ENCODE results near the gene NUDT17. TPM values are rescaled to one million over a fixed set of nuclear protein-coding genes. Genes with fewer than 3 reads are reported as not detected.

Gene NUDT17
- total and polyA plus RNA-seq, 2 of the 8 experiments (the other 6 are each of a cell fraction or from before 2014, with no cell fraction given): 2.7 to 4.1 TPM

DNA sequence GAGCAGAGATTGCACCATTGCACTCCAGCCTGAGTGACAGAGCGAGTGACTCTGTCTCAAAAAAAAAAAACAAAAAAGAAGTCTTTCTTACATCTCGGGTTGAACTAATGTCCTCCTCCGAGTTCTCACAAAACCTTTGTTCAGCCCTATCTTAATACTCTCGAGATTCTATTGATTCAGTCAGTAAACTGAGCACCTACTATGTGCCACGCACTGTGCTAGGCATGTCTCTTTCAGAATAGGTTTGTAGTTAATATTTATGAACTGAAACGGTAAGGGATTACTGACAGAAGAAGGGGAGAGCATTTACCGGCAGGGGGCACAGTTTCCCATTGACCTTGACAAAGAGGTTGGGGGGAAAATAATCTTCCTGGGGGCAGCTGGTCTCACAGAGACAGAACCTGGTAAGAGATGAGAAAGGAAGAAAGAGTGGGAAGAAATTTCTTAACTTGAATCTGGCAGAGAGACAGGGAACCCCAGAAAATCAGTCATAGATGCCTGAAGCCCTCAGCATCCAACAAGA is 10.1 kb downstream of the NUDT17 start (continued):
- TF ChIP-seq SUZ12 (IDR thresholded peaks at IDR 0.05; ENCODE audit: low read length): no peak
- no peak for TF ChIP-seq KDM1A (IDR thresholded peaks at IDR 0.05; ENCODE audit: borderline replicate concordance, low read length)
- TF ChIP-seq POLR2A (IDR thresholded peaks at IDR 0.05; ENCODE audit: control extremely low read depth in 1 of 2, low read depth in 2 of 2, low read length in 2 of 2): no peak
- TF ChIP-seq POLR2AphosphoS5 (IDR thresholded peaks at IDR 0.05; ENCODE audit: low read depth, low read length): no peak
- no peak for TF ChIP-seq KDM5A (IDR thresholded peaks at IDR 0.05; ENCODE audit: low read length)
- TF ChIP-seq, protein P1, sequence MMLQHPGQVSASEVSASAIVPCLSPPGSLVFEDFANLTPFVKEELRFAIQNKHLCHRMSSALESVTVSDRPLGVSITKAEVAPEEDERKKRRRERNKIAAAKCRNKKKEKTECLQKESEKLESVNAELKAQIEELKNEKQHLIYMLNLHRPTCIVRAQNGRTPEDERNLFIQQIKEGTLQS (IDR thresholded peaks at IDR 0.05; ENCODE audit: insufficient read depth, low read depth, low read length): no peak
